ENCODE results near the gene TOM1L1.
A peak's percentile ranks its signal among the peaks of the same experiment; 100 is the strongest.

TOM1L1 gene

DNA sequence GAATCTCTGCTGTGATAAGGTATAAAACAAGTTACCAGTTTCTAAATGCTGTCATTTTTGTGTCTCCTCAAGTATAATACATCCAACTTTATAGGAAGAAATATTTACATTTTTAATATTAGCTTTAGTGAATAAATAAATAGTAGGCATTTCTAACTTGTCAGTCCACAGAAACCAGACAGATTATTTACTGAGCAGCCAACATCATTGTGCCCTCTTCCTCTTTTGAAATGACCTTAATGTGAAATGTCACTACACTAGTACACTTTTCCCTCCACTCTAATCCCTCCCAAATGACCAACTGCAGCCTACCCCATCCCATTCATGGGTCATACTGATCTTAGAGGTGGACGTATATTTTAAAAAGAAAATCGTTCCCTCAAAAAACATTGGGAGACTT is 77.1 kb downstream of the TOM1L1 start:
- TF ChIP-seq, protein P1, sequence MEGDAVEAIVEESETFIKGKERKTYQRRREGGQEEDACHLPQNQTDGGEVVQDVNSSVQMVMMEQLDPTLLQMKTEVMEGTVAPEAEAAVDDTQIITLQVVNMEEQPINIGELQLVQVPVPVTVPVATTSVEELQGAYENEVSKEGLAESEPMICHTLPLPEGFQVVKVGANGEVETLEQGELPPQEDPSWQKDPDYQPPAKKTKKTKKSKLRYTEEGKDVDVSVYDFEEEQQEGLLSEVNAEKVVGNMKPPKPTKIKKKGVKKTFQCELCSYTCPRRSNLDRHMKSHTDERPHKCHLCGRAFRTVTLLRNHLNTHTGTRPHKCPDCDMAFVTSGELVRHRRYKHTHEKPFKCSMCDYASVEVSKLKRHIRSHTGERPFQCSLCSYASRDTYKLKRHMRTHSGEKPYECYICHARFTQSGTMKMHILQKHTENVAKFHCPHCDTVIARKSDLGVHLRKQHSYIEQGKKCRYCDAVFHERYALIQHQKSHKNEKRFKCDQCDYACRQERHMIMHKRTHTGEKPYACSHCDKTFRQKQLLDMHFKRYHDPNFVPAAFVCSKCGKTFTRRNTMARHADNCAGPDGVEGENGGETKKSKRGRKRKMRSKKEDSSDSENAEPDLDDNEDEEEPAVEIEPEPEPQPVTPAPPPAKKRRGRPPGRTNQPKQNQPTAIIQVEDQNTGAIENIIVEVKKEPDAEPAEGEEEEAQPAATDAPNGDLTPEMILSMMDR (IDR thresholded peaks at IDR 0.05; ENCODE audit: insufficient read depth, low read depth, low read length, missing control alignments) = no peak
- H3K4me3 ChIP-seq (ENCODE audit: low read depth, low read length) = no peak overlapping the region
- no peak for DNase-seq (ENCODE audit: low read depth)

- DNase-seq (ENCODE audit: low read depth) = no peak
- TF ChIP-seq, protein P1 (IDR thresholded peaks at IDR 0.05; ENCODE audit: insufficient read depth, low read depth, low read length, missing control alignments) = no peak
- H3K4me3 ChIP-seq (ENCODE audit: low read depth, low read length) = no peak overlapping the region
Measured at GRCh38 chr17:54979657-54980056, 79.0 kb downstream of the TOM1L1 start.

GRCh38 chr17:54980375-54980774 is 79.7 kb downstream of the TOM1L1 start:
- TF ChIP-seq, protein P1 (IDR thresholded peaks at IDR 0.05; ENCODE audit: insufficient read depth, low read depth, low read length, missing control alignments) = no peak
- DNase-seq (ENCODE audit: low read depth) = no peak
- no peak overlapping the region for H3K4me3 ChIP-seq (ENCODE audit: low read depth, low read length)

DNA sequence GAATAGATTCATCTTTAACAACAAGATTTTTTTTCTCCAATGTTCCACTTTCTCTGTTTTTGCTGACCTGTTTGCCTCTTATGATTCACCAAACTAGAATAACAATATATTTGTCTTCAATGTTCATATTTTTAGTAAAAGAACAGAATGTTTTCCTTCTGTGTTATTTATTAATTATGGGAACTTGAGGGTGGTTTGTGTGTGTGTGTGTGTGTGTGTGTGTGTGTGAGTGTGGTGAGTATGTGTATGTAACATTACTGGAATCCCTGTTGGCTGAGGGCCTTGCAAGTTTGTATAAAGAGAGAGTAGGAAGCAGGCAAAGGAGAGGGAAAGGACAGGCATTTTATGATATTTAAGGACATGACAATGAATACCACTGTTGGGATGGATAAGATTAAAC is 81.7 kb downstream of the TOM1L1 start:
- no peak for DNase-seq (ENCODE audit: low read depth)

GRCh38 chr17:54983260-54983659 is 82.6 kb downstream of the TOM1L1 start:
- DNase-seq (ENCODE audit: low read depth) = peak; percentile 17
- no peak overlapping the region for H3K4me3 ChIP-seq (ENCODE audit: low read depth, low read length)
- TF ChIP-seq, protein P1 (IDR thresholded peaks at IDR 0.05; ENCODE audit: insufficient read depth, low read depth, low read length, missing control alignments) = no peak

More for the DNA sequence above, 81.7 kb downstream of the TOM1L1 start:
- TF ChIP-seq, protein P1 (IDR thresholded peaks at IDR 0.05; ENCODE audit: insufficient read depth, low read depth, low read length, missing control alignments) = no peak
- H3K4me3 ChIP-seq (ENCODE audit: low read depth, low read length) = no peak overlapping the region

DNA sequence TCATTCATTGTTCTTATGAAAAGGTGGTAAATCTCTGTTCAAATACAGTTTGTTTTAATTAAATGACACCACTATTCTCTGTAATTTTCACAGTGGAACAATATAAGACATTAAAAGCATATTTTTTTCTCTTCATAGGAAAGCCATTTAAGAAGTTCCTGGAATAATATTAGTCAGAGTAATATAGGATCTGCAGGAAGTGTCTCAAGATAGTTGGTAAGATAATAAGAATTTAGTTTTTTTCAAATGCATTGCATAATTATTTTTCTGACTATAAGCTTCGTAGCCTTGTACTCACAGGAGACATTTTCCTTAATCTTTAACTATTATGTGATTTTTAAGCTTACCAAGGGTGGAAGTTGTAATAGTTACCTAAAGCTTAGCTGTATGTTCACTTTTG is 84.8 kb downstream of the TOM1L1 start:
- no peak overlapping the region for H3K4me3 ChIP-seq (ENCODE audit: low read depth, low read length)
- TF ChIP-seq, protein P1 (IDR thresholded peaks at IDR 0.05; ENCODE audit: insufficient read depth, low read depth, low read length, missing control alignments) = no peak
- no peak for DNase-seq (ENCODE audit: low read depth)

- no peak overlapping the region for H3K4me3 ChIP-seq (ENCODE audit: low read depth, low read length)
- TF ChIP-seq, protein P1 (IDR thresholded peaks at IDR 0.05; ENCODE audit: insufficient read depth, low read depth, low read length, missing control alignments) = no peak
Measured at GRCh38 chr17:54990118-54990517, 89.5 kb downstream of the TOM1L1 start.

More at GRCh38 chr17:54990118-54990517, 89.5 kb downstream of the TOM1L1 start:
- no peak for DNase-seq (ENCODE audit: low read depth)

Data from GM12865 (cell line).